A673 (cell line): Measurements from ENCODE around the gene MAGEB4. TPM values are rescaled to one million over a fixed set of nuclear protein-coding genes. Genes with fewer than 3 reads are reported as not detected.

Experiments used
- BruUV-seq: library from RNA; stranded (reverse); fragments of 400-500 nt; replicated peaks from 2 replicates; lab custom pipeline; 2021; lab: Mats Ljungman, UMichigan
- CTCF ChIA-PET: fragments of 300-600 bp; sonication (Branson Sonifier 250); formaldehyde crosslinking; loops from one replicate; lab custom pipeline; 2022; ENCODE audit warnings: antibody characterized with exemption; lab: Charles Lee
- POLR2A ChIA-PET: fragments of 300-600 bp; sonication (Branson Sonifier 250); formaldehyde crosslinking; loops from one replicate; lab custom pipeline; 2022; ENCODE audit warnings: antibody characterized with exemption; ENCODE audit not compliant: low non-redundant PET; lab: Charles Lee
- DNase-seq: peaks from one replicate; pipeline ENCODE4 v3.0.0-alpha.2; 2015; ENCODE audit warnings: low spot score
- H3K27ac ChIP-seq: fragments of 200-600 bp; sonication (generic); 2 replicates; pipeline ENCODE4 v1.5.1; 2016; ENCODE audit warnings: mixed run types, low read depth, mild to moderate bottlenecking, mixed read lengths, antibody characterized with exemption, low read length; ENCODE audit not compliant: poor library complexity, severe bottlenecking
- H3K27me3 ChIP-seq: fragments of 200-600 bp; sonication (generic); replicated peaks from 2 replicates; pipeline ENCODE4 v1.6.1; 2017; ENCODE audit warnings: mixed run types, low read depth, mild to moderate bottlenecking, mixed read lengths, antibody characterized with exemption, low read length; ENCODE audit not compliant: insufficient read depth, poor library complexity
- H3K36me3 ChIP-seq: fragments of 200-600 bp; sonication (generic); 2 replicates; pipeline ENCODE4 v1.6.1; 2016; ENCODE audit warnings: mixed run types, mild to moderate bottlenecking, mixed read lengths, antibody characterized with exemption, low read length; ENCODE audit not compliant: insufficient read depth, poor library complexity, severe bottlenecking
- H3K4me1 ChIP-seq: fragments of 200-600 bp; sonication (generic); 2 replicates; pipeline ENCODE4 v1.6.1; 2017; ENCODE audit warnings: mixed run types, mild to moderate bottlenecking, mixed read lengths, antibody characterized with exemption, low read length; ENCODE audit not compliant: insufficient read depth, poor library complexity, severe bottlenecking
- H3K4me3 ChIP-seq: fragments of 200-600 bp; sonication (generic); 2 replicates; pipeline ENCODE4 v1.5.1; 2016; ENCODE audit warnings: low read depth, mixed run types, mild to moderate bottlenecking, mixed read lengths, low read length; ENCODE audit not compliant: poor library complexity, severe bottlenecking
- H3K9me3 ChIP-seq: fragments of 200-600 bp; sonication (generic); 2 replicates; pipeline ENCODE4 v1.6.1; 2016; ENCODE audit warnings: mixed run types, low read depth, mild to moderate bottlenecking, mixed read lengths, antibody characterized with exemption, low read length; ENCODE audit not compliant: poor library complexity, severe bottlenecking
- EZH2 ChIP-seq: fragments of 200-600 bp; sonication (generic); IDR thresholded peaks from 2 replicates; pipeline ENCODE4 v1.6.1; 2017; ENCODE audit warnings: borderline replicate concordance, low read depth, mild to moderate bottlenecking, mixed read lengths, antibody characterized with exemption, low read length; ENCODE audit not compliant: poor library complexity, severe bottlenecking
- intact Hi-C: fragments of 100-400 bp; cut with micrococcal nuclease; formaldehyde crosslinking; loops from one replicate; pipeline ENCODE4 v1.10.0; 2022; ENCODE audit not compliant: unreplicated experiment
- total RNA-seq: library from RNA; stranded (reverse); gene quantifications from 2 replicates; pipeline ENCODE4 v1.2.3, GENCODE V29; 2021
- TF ChIP-seq, protein P1 (sequence below): fragments of 300-800, 200-600 bp; sonication (generic); conservative IDR thresholded peaks from 2 replicates; pipeline ENCODE4 v1.5.1; 2017; ENCODE audit warnings: low read depth, mild to moderate bottlenecking, antibody characterized with exemption, low read length, moderate library complexity, mixed read lengths

The MAGEB4 gene
- total RNA-seq, 1 experiment from 2014 or later, result not detected

DNA sequence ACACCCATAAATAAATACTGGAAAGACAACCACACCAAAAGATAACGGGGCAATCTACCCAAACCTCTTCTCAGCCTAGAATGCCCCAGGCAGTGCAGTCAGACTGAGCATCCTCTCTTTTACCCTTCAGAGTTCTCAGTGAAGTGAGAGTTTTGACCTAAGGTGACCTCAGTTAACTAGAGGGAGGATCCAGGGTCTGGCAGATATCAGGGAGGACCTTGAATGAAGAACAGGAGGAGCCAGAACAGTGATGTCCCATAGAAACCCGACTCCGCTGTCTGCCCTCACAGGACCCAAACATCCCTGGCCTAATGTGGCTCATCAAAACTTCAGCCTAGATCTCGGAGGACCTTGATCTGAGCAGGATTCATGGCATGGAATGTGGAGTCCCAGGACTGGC is 11.4 kb upstream of the MAGEB4 start, which contains the start of gene MAGEB3:
TSS of gene MAGEB3 (plus strand) at position 263 of the 400 bp plus-strand sequence. CDS start 5,268 bp downstream, outside the sequence.
- no peaks in the 10 kb centered on the region for H3K4me1 ChIP-seq
- H3K36me3 ChIP-seq, result no peaks in the 10 kb centered on the region
- TF ChIP-seq, protein P1, sequence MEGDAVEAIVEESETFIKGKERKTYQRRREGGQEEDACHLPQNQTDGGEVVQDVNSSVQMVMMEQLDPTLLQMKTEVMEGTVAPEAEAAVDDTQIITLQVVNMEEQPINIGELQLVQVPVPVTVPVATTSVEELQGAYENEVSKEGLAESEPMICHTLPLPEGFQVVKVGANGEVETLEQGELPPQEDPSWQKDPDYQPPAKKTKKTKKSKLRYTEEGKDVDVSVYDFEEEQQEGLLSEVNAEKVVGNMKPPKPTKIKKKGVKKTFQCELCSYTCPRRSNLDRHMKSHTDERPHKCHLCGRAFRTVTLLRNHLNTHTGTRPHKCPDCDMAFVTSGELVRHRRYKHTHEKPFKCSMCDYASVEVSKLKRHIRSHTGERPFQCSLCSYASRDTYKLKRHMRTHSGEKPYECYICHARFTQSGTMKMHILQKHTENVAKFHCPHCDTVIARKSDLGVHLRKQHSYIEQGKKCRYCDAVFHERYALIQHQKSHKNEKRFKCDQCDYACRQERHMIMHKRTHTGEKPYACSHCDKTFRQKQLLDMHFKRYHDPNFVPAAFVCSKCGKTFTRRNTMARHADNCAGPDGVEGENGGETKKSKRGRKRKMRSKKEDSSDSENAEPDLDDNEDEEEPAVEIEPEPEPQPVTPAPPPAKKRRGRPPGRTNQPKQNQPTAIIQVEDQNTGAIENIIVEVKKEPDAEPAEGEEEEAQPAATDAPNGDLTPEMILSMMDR, result no peak
- no peak for TF ChIP-seq EZH2
- no peaks in the 10 kb centered on the region for H3K9me3 ChIP-seq
- no peak within 1 kb of the TSS for H3K27ac ChIP-seq
- POLR2A ChIA-PET, result no interaction called here
- BruUV-seq, result no TSS peak
- no peaks in the 10 kb centered on the region for H3K27me3 ChIP-seq
- CTCF ChIA-PET, result no interaction called here
- intact Hi-C loops, result no loop called here
- no peak for DNase-seq
- H3K4me3 ChIP-seq, result no peak within 1 kb of the TSS

DNA sequence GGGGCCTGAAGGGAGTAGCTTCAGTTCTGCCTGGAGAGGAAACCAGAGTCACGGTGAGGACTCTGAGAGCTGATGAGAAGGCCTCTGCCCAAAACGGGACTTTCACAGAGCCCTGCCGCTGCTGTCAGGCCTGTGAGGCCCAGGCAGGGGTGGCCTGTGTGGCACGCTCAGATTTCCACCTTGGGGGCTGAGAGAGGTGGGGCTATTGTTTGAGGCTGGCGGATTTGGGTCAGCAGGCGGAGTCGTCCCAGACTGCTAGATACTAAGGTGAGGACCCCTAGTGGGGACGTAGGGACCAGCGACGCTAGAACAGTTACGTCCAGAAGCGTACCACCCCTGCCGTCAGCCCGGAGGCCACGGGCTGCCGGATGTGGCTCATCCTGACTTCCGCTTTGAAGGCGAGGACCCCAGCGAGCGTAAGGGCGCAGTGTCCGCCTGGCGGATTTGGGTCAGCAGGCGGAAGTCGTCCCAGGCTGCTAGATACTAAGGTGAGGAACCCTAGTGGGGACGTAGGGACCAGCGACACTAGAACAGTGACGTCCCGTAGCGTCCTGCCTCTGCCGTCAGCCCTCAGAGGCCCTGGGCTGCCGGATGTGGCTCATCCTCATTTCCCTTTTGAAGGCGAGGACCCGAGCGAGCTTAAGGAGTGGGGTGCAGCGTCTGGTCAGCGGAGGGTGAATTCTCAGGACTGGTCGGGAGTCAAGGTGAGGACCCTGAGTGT is 5.1 kb downstream of the MAGEB4 start, which contains the start of gene MAGEB1:
TSS of gene MAGEB1 (plus strand) at position 378 of the 721 bp plus-strand sequence. CDS start 3,348 bp downstream, outside the sequence.
- BruUV-seq, result no TSS peak

DNA sequence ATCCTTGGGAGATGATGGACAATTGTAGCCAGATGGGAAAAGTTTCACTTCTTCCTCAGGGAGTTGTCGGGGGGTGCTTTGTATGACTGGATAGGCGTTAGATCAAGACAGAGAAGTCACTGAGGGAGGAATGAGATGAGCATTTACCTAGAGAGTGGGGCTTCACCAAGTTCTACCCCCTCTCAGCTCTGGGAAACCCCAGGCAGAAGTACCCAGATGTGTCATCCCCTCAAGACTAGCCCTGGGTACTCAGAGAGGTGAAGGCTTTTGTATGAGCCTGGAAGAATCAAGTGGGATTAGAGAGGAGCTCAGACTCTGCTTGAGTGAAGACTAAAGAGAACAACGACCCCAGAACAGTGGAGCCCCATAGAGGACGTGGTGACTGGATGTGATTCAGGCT is 7.1 kb downstream of the MAGEB4 start:
- intact Hi-C loops, result no loop called here
- no peak overlapping the region for H3K4me3 ChIP-seq
- no peaks in the 10 kb centered on the region for H3K27me3 ChIP-seq
- CTCF ChIA-PET, result no interaction called here
- TF ChIP-seq, protein P1, result no peak
- TF ChIP-seq EZH2, result no peak
- no peaks in the 10 kb centered on the region for H3K9me3 ChIP-seq
- H3K4me1 ChIP-seq, result no peaks in the 10 kb centered on the region
- H3K27ac ChIP-seq, result no peak overlapping the region
- POLR2A ChIA-PET, result no interaction called here
- DNase-seq, result no peak
- H3K36me3 ChIP-seq, result no peaks in the 10 kb centered on the region
- BruUV-seq, result no TSS peak

More for the DNA sequence above, 5.1 kb downstream of the MAGEB4 start, which contains the start of gene MAGEB1:
- TF ChIP-seq EZH2, result no peak
- TF ChIP-seq, protein P1, result 0 out of 2 replicates have a peak, but pooled peaks have one; percentile 18
- H3K9me3 ChIP-seq, result no peaks in the 10 kb centered on the region
- H3K27me3 ChIP-seq, result no peaks in the 10 kb centered on the region
- CTCF ChIA-PET, result no interaction called here
- no peaks in the 10 kb centered on the region for H3K4me1 ChIP-seq
- POLR2A ChIA-PET, result no interaction called here
- intact Hi-C loops, result no loop called here
- H3K36me3 ChIP-seq, result no peaks in the 10 kb centered on the region
- peak; percentile 8 for DNase-seq
- H3K27ac ChIP-seq, result no peak within 1 kb of the TSS
- H3K4me3 ChIP-seq, result no peak within 1 kb of the TSS
